ENCODE results near the gene ZNF823.

DNA sequence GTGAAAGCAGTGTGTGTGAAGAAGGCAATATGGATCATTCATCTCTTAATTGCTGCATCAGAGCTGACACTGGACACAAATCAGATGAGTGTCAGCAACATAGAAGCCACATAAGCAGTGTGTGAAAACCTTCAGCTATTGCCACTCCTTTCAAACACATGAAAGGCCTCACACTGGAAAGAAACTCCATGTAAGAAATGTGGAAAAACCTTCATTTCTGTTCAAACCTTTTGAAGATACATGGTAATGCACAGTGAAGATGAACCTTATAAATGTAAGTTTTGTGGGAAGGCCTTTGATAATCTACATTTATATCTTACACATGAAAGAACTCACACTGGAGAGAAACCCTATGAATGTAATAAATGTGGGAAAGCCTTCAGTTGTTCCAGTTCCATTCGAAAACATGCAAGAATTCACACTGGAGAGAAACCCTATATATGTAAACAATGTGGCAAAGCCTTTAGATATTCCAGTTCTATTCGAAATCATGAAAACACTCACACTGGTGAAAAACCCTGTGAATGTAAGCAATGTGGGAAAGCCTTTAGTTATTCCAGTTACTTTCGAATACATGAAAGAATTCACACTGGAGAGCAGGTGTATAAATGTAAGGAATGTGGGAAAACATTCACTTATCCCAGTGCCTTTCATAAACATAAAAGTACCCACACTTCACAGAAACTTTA is 53.6 kb downstream of the ZNF823 start:
- no peak for TF ChIP-seq EZH2phosphoT487 (IDR thresholded peaks at IDR 0.05; ENCODE audit: borderline replicate concordance, low read depth)
- TF ChIP-seq, protein P1, sequence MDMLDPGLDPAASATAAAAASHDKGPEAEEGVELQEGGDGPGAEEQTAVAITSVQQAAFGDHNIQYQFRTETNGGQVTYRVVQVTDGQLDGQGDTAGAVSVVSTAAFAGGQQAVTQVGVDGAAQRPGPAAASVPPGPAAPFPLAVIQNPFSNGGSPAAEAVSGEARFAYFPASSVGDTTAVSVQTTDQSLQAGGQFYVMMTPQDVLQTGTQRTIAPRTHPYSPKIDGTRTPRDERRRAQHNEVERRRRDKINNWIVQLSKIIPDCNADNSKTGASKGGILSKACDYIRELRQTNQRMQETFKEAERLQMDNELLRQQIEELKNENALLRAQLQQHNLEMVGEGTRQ (IDR thresholded peaks at IDR 0.05; ENCODE audit: borderline replicate concordance, low read depth, low read length) = no peak
- TF ChIP-seq POLR2AphosphoS5 (IDR thresholded peaks at IDR 0.05; ENCODE audit: low read depth, low read length) = no peak
- no peak for TF ChIP-seq RAD21 (IDR thresholded peaks at IDR 0.05; ENCODE audit: low read length)
- TF ChIP-seq RXRA (IDR thresholded peaks at IDR 0.05; ENCODE audit: borderline replicate concordance, low read depth) = no peak
- TF ChIP-seq, protein P2, sequence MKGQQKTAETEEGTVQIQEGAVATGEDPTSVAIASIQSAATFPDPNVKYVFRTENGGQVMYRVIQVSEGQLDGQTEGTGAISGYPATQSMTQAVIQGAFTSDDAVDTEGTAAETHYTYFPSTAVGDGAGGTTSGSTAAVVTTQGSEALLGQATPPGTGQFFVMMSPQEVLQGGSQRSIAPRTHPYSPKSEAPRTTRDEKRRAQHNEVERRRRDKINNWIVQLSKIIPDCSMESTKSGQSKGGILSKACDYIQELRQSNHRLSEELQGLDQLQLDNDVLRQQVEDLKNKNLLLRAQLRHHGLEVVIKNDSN (IDR thresholded peaks at IDR 0.05; ENCODE audit: borderline replicate concordance, low read depth) = no peak
- TF ChIP-seq, protein P3, sequence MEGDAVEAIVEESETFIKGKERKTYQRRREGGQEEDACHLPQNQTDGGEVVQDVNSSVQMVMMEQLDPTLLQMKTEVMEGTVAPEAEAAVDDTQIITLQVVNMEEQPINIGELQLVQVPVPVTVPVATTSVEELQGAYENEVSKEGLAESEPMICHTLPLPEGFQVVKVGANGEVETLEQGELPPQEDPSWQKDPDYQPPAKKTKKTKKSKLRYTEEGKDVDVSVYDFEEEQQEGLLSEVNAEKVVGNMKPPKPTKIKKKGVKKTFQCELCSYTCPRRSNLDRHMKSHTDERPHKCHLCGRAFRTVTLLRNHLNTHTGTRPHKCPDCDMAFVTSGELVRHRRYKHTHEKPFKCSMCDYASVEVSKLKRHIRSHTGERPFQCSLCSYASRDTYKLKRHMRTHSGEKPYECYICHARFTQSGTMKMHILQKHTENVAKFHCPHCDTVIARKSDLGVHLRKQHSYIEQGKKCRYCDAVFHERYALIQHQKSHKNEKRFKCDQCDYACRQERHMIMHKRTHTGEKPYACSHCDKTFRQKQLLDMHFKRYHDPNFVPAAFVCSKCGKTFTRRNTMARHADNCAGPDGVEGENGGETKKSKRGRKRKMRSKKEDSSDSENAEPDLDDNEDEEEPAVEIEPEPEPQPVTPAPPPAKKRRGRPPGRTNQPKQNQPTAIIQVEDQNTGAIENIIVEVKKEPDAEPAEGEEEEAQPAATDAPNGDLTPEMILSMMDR (IDR thresholded peaks at IDR 0.05) = no peak
